ENCODE measurements around the gene SELPLG. TPM values are rescaled to one million over a fixed set of nuclear protein-coding genes. Genes with fewer than 3 reads are reported as not detected.
A peak's percentile ranks its signal among the peaks of the same experiment; 100 is the strongest.
"Not testable (repeated sequence)": the region's sequence is repeated elsewhere in the genome, so short reads cannot be mapped to it uniquely, and the experiment has no call there.

The SELPLG gene
- total RNA-seq, 1 experiment from 2014 or later: not detected

- no peak for DNase-seq (ENCODE audit: low spot score)
Measured at GRCh38 chr12:108620236-108620879, 13.3 kb downstream of the SELPLG start.

GRCh38 chr12:108619369-108620160 is 14.1 kb downstream of the SELPLG start:
- DNase-seq (ENCODE audit: low spot score): no peak

- DNase-seq (ENCODE audit: low spot score): not testable (repeated sequence)
Measured at GRCh38 chr12:108618953-108619274, 14.8 kb downstream of the SELPLG start.

- peak; percentile 88 for DNase-seq (ENCODE audit: low spot score)
Measured at GRCh38 chr12:108618079-108618952, 15.4 kb downstream of the SELPLG start.

- DNase-seq (ENCODE audit: low spot score): no peak
Measured at GRCh38 chr12:108616941-108617858, 16.5 kb downstream of the SELPLG start.

GRCh38 chr12:108616359-108616758 is 17.3 kb downstream of the SELPLG start:
- DNase-seq (ENCODE audit: low spot score): no peak

GRCh38 chr12:108615918-108616317 is 17.8 kb downstream of the SELPLG start:
- no peak for DNase-seq (ENCODE audit: low spot score)

GRCh38 chr12:108614639-108615038 is 19.1 kb downstream of the SELPLG start:
- no peak for DNase-seq (ENCODE audit: low spot score)

- DNase-seq (ENCODE audit: low spot score): no peak
Measured at GRCh38 chr12:108614041-108614440, 19.7 kb downstream of the SELPLG start.

GRCh38 chr12:108613548-108613947 is 20.1 kb downstream of the SELPLG start:
- DNase-seq (ENCODE audit: low spot score): no peak

- no peak for DNase-seq (ENCODE audit: low spot score)
Measured at GRCh38 chr12:108612788-108613282, 20.9 kb downstream of the SELPLG start.

- peak; percentile 36 for DNase-seq (ENCODE audit: low spot score)
Measured at GRCh38 chr12:108611884-108612415, 21.7 kb downstream of the SELPLG start.

- no peak for DNase-seq (ENCODE audit: low spot score)
Measured at GRCh38 chr12:108610856-108611605, 22.7 kb downstream of the SELPLG start.

GRCh38 chr12:108610336-108610815 is 23.3 kb downstream of the SELPLG start:
- no peak for DNase-seq (ENCODE audit: low spot score)

GRCh38 chr12:108609537-108610335 is 24.0 kb downstream of the SELPLG start:
- no peak for DNase-seq (ENCODE audit: low spot score)

- no peak for DNase-seq (ENCODE audit: low spot score)
Measured at GRCh38 chr12:108608616-108609015, 25.1 kb downstream of the SELPLG start.

- DNase-seq (ENCODE audit: low spot score): no peak
Measured at GRCh38 chr12:108607981-108608600, 25.6 kb downstream of the SELPLG start.

- no peak for DNase-seq (ENCODE audit: low spot score)
Measured at GRCh38 chr12:108606492-108606891, 27.2 kb downstream of the SELPLG start.
